Stomach (tissue), 9 donors: Measurements from ENCODE around the gene LTB. TPM values are rescaled to one million over a fixed set of nuclear protein-coding genes. Genes with fewer than 3 reads are reported as not detected.

Source experiments
- DNase-seq, 2 donors: peaks; one replicate each; pipeline versions ENCODE4 v3.0.0 to v3.0.0-alpha.2; 2013 to 2019
- H3K27ac ChIP-seq, 5 donors: fragments of 200-600 bp in 4 of 5; sonication (generic) in 4 of 5; one replicate each; pipeline ENCODE4 v1.5.1; 2013 to 2019; ENCODE audit warnings: mild to moderate bottlenecking in 1 of 5, moderate library complexity in 1 of 5
- H3K27me3 ChIP-seq, 3 donors: fragments of 200-600 bp; sonication (generic); one replicate each; pipeline ENCODE4 v1.5.1; 2017 to 2019; ENCODE audit warnings: mixed run types in 1 of 3
- H3K36me3 ChIP-seq, 4 donors: fragments of 200-600 bp; sonication (generic); 1 replicate in 3 of 4; 2 replicates in 1 of 4; pipeline ENCODE4 v1.5.1; 2016 to 2019
- H3K4me1 ChIP-seq, 4 donors: fragments of 200-600 bp; sonication (generic); one replicate each; pipeline ENCODE4 v1.5.1; 2016 to 2019
- H3K4me3 ChIP-seq, 4 donors: fragments of 200-600 bp; sonication (generic) in 3 of 4; one replicate each; pipeline ENCODE4 v1.5.1; 2016 to 2019; ENCODE audit warnings: mild to moderate bottlenecking in 1 of 4
- H3K9me3 ChIP-seq, 4 donors: fragments of 200-600 bp; sonication (generic); one replicate each; pipeline ENCODE4 v1.5.1; 2016 to 2019
- EP300 ChIP-seq: sonication (generic); formaldehyde crosslinking; IDR thresholded peaks from one replicate; pipeline ENCODE4 v1.6.1; 2017; ENCODE audit warnings: antibody characterized with exemption
- POLR2A ChIP-seq, 4 donors: fragments of 450-650 bp; IDR thresholded peaks; one replicate each; pipeline ENCODE4 v1.6.1; 2016; ENCODE audit warnings: antibody characterized with exemption in 4 of 4, control low read depth in 2 of 4, mild to moderate bottlenecking in 1 of 4, moderate library complexity in 1 of 4
- POLR2AphosphoS5 ChIP-seq, 3 donors: sonication (generic); formaldehyde crosslinking; IDR thresholded peaks; one replicate each; pipeline ENCODE4 v1.6.1; 2016; ENCODE audit warnings: antibody characterized with exemption in 3 of 3
- WGBS, 5 donors: extraction: QIAGEN DNeasy Blood & Tissue Kit in 3 of 5; methylation state at CpG; one replicate each; pipeline versions ENCODE4 v1.1.5 to v1.1.7; 2013 to 2018; 5-methylcytosine and 5-hydroxymethylcytosine counted together
- intact Hi-C: fragments of 100-400 bp; cut with DNase I; formaldehyde crosslinking; loops from one replicate; pipeline ENCODE4 v1.15.1; 2023; ENCODE audit warnings: low total_unique reads
- polyA plus RNA-seq, 3 donors: library from polyadenylated mRNA; stranded (reverse); fragments of 200-250 nt; gene quantifications; one replicate each; pipeline ENCODE4 v1.2.3, GENCODE V29; 2013
- total RNA-seq, 5 donors: library from RNA; depleted of rRNA; stranded (reverse); fragments of >200 nt; gene quantifications; one replicate each; pipeline versions ENCODE4 v1.1.0 to v1.2.3, GENCODE V29; 2014 to 2016
- TF ChIP-seq, protein P1 (sequence below), 7 experiments: fragments of 450-650 bp in 4 of 7; fragments of 200-600 bp in 3 of 7; sonication (generic) in 3 of 7; IDR thresholded peaks; one replicate each; pipeline ENCODE4 v1.5.1; 2016 to 2019; ENCODE audit warnings: antibody characterized with exemption in 7 of 7, control low read depth in 2 of 7, mild to moderate bottlenecking in 1 of 7
- donor health status: healthy with polysubstance abuse.
- donor health status: Bipolar disorder and iron deficiency.
- donor health status: healthy.

LTB gene
- total and polyA plus RNA-seq, 8 donors: 4.2 to 13.4 (median 6.9) TPM; not detected in 4

DNA sequence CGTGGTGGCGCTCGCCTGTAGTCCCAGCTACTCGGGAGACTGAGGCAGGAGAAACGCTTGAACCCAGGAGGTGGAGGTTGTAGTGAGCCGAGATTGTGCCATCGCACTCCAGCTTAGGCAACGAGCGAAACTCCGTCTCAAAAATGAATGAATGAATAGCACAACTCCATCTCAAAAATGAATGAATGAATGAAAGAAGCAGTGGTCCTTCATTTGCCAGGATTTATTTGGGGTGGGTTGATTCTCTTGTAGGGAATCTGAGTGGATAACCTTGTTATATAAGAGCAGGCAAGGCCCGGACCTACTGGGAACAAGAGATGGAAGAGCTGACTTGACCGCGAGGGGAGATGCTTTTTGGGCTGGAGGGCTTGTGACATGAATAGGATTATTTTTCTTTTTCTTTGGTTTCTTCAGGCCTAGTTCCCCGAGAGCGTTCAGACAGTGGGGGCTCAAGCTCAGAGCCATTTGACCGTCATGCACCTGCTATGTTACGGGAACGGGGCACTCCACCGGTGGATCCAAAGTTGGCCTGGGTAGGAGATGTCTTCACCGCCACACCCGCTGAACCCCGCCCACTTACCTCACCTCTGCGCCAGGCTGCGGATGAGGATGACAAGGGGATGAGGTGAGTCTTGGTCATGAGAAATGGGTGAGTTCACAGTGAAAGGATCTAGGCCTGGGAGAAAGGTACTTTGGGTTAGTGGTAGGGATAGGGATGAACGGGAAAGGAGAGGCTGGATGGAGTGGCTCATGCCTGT lies 48.1 kb upstream of the LTB start:
- TF ChIP-seq, protein P1, sequence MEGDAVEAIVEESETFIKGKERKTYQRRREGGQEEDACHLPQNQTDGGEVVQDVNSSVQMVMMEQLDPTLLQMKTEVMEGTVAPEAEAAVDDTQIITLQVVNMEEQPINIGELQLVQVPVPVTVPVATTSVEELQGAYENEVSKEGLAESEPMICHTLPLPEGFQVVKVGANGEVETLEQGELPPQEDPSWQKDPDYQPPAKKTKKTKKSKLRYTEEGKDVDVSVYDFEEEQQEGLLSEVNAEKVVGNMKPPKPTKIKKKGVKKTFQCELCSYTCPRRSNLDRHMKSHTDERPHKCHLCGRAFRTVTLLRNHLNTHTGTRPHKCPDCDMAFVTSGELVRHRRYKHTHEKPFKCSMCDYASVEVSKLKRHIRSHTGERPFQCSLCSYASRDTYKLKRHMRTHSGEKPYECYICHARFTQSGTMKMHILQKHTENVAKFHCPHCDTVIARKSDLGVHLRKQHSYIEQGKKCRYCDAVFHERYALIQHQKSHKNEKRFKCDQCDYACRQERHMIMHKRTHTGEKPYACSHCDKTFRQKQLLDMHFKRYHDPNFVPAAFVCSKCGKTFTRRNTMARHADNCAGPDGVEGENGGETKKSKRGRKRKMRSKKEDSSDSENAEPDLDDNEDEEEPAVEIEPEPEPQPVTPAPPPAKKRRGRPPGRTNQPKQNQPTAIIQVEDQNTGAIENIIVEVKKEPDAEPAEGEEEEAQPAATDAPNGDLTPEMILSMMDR (IDR thresholded peaks at IDR 0.05): no peak
- TF ChIP-seq POLR2AphosphoS5 (IDR thresholded peaks at IDR 0.05): no peak
- TF ChIP-seq EP300: no peak
- no peak for TF ChIP-seq POLR2A (IDR thresholded peaks at IDR 0.05)
- no peak for DNase-seq
- no peaks in the 10 kb centered on the region for H3K9me3 ChIP-seq
- no peaks in the 10 kb centered on the region for H3K4me1 ChIP-seq
- WGBS, 5 donors: 89 to 93% (median 93%) methylated on average over 25 of the region's 25 CpGs
- H3K27me3 ChIP-seq: no peaks in the 10 kb centered on the region
- no peak overlapping the region for H3K27ac ChIP-seq
- peaks cover 99 to 100% (median 100%) of the 10 kb centered on the region in 4 donors for H3K36me3 ChIP-seq
- intact Hi-C loops: no loop called here
- H3K4me3 ChIP-seq: no peak overlapping the region

GRCh38 chr6:31629014-31629413 lies 46.8 kb upstream of the LTB start:
- TF ChIP-seq, protein P1 (IDR thresholded peaks at IDR 0.05): no peak
- TF ChIP-seq POLR2A (IDR thresholded peaks at IDR 0.05) (no peak), POLR2AphosphoS5 (IDR thresholded peaks at IDR 0.05) (no peak), EP300 (no peak)
- Histone ChIP-seq H3K4me3 (no peak overlapping the region), H3K36me3 (peaks cover 99 to 100% (median 100%) of the 10 kb centered on the region in 4 donors), H3K4me1 (peaks cover 0 to 4% (median 0%) of the 10 kb centered on the region in 4 donors), H3K27me3 (no peaks in the 10 kb centered on the region), H3K27ac (no peak overlapping the region), H3K9me3 (no peaks in the 10 kb centered on the region)
- 80 to 92% (median 91%) methylated on average over 7 of the region's 7 CpGs for whole genome bisulfite sequencing, 5 donors
- DNase-seq: no peak
- intact Hi-C loops: no loop called here

GRCh38 chr6:31627690-31628287 lies 45.6 kb upstream of the LTB start:
- Histone ChIP-seq H3K27me3 (no peaks in the 10 kb centered on the region), H3K36me3 (peaks cover 95 to 100% (median 99%) of the 10 kb centered on the region in 4 donors), H3K4me3 (no peak overlapping the region), H3K4me1 (peaks cover under 1 to 13% (median 3%) of the 10 kb centered on the region in 4 donors), H3K9me3 (no peaks in the 10 kb centered on the region), H3K27ac (no peak overlapping the region)
- intact Hi-C loops: no loop called here
- no peak for DNase-seq
- TF ChIP-seq, protein P1 (IDR thresholded peaks at IDR 0.05): no peak
- no peak for TF ChIP-seq POLR2AphosphoS5 (IDR thresholded peaks at IDR 0.05)
- no peak for TF ChIP-seq POLR2A (IDR thresholded peaks at IDR 0.05)
- TF ChIP-seq EP300: no peak
- 94 to 98% (median 97%) methylated on average over 19 of the region's 19 CpGs for WGBS, 5 donors

GRCh38 chr6:31626952-31627351 lies 44.7 kb upstream of the LTB start:
- TF ChIP-seq POLR2AphosphoS5 (IDR thresholded peaks at IDR 0.05) (no peak), EP300 (no peak), POLR2A (IDR thresholded peaks at IDR 0.05) (no peak)
- TF ChIP-seq, protein P1 (IDR thresholded peaks at IDR 0.05): no peak
- Histone ChIP-seq H3K36me3 (peaks cover 87 to 96% (median 93%) of the 10 kb centered on the region in 4 donors), H3K4me3 (no peak overlapping the region), H3K27me3 (no peaks in the 10 kb centered on the region), H3K4me1 (peaks cover 9 to 22% (median 11%) of the 10 kb centered on the region in 4 donors), H3K9me3 (no peaks in the 10 kb centered on the region), H3K27ac (no peak overlapping the region)
- WGBS, 5 donors: 83 to 95% (median 92%) methylated on average over 9 to 10 of the region's 10 CpGs
- intact Hi-C loops: no loop called here
- no peak for DNase-seq
